GM18909 (cell line): ENCODE data around the gene KIF15.

ENCODE experiments used
- ATAC-seq: cut with Tn5 transposase; IDR thresholded peaks from one replicate; pipeline ENCODE4 v1.9.1; 2021; ENCODE audit warnings: mild to moderate bottlenecking; ENCODE audit not compliant: unreplicated experiment, poor library complexity

KIF15 gene

DNA sequence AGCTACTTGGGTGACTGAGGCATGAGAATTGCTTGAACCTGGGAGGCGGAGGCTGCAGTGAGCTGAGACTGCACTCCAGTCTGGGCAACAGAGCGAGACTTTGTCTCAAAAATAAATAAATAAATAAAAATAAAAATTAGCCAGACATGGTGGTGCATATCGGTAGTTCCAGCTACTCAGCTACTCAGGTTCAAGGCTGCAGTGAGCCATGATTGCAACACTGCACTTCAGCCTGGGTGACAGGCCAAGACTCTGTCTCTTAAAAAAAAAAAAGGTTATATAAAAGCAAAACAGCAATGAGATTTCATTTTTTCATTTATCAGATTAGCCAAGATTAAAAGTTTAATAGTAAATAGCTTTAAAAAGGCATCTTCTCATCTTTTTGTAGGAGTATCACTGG, 115.7 kb downstream of the KIF15 start:
- ATAC-seq = no peak

GRCh38 chr3:44880284-44880683, 118.7 kb downstream of the KIF15 start:
- no peak for ATAC-seq

DNA sequence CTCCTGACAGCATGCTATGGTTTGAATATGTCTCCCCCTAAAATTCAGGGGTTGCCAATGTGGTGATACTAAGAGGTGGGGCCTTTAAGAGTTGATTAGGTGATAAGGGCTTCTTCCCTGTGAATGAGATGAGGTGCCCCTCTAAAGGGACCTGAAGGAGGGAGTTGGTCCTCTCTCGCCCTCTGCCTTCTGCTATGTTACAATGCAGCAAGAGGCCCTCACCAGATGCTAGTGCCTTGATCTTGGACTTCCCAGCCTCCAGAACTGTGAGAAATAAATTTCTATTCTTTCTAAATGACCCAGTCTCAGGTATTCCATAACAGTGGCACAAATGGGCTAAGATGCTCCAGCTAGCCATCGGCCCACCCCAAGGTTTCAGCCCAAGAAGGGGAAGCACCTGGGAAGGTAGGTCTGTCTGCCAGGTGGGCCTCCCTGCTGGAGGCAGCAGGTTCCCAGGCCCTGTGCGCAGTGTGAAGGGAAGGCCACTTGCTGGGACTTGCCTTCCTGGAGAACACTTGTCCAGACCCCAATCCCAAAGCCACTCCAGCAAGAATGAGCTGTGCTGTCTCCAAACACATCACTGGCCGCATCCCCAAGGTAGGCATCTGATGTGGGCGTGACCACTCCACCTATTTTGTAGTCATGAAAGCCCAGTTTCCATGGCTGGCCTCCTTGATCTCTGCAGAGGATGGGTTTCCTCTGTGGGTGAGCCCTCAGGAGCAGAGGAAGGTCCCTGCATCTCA, 121.8 kb downstream of the KIF15 start:
- ATAC-seq = no peak

DNA sequence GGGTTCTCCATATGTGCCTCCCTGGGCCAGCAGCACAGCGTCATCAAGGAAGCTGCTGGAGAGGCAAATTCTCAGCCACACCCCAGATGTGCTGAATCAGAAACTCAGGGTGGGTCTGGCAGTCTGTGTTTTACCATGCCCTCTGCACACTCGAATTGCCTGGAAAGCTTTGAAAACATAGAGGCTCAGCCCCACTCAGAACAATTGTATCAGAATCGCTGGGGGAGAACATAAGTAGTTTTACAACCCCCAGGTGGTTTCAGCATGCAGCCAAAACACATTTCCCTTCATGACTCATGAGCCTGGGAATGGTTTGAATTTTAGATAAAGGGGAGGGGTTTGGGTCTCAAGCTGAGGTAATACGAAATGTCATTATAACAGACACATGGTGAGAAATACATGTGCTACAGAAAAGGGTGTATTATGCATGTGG, 122.4 kb downstream of the KIF15 start:
- no peak for ATAC-seq

- ATAC-seq = no peak
Measured at GRCh38 chr3:44885618-44886017, 124.0 kb downstream of the KIF15 start.

- no peak for ATAC-seq
Measured at GRCh38 chr3:44886561-44886960, 125.0 kb downstream of the KIF15 start.

GRCh38 chr3:44887101-44887500, 125.5 kb downstream of the KIF15 start:
- no peak for ATAC-seq

DNA sequence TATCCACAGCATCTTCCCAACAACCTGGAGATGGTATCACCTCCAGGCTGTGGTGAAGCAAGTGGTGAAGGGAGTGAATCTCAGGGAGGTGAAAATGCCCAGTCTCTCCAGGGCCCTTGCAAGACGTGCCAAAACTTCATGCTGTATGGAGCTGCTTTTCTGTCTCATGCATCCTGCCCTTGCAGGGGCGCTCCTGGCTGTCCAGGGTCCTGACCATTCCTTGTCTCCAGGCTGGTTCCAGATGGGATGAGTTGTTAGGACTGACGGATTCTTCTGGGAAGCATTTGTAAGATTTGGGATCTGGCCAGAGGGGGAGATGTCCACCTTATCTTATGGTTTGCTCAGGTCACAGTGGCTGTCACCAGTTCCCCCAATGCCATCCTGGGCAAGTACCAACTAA, 128.7 kb downstream of the KIF15 start:
- ATAC-seq = no peak

DNA sequence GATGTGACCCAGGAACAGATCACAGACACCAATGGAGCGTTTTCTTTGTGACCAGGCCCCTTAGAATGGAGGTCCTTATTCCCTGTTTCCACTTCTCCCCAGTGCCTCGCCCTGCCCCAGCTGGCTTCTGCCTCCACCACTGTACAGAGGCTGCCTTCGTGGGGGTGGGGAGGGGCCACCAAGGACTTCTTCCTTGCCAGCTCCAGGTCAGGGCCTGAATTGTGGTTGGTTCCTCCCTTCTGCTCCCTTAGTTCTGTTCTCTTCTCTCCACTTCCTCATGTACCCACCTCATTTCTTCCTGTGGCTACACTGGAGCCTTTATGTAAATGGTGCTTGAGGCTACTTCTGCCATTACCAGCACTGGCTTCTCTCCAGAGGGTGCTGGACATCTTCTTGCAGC, 129.3 kb downstream of the KIF15 start:
- no peak for ATAC-seq

GRCh38 chr3:44892689-44893088, 131.1 kb downstream of the KIF15 start:
- ATAC-seq = no peak

DNA sequence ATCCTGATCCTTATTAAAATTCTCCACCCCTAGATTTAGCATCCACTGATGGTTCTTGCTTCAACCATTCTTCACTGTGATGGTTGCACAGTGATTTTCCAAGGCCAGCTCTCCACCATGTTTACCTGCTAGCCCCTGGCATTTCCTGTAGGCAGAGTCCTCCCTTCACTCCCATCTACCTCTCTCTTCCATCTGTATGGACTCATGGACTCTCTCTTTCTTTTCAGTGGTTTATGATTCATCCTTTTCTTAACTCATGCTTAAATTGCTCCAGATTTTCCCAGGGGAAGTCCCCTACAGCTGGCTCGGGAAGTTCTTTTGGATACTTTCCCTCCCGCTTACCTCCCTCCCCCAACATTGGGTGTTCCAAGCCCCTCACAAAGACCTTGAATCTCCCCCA, 131.5 kb downstream of the KIF15 start:
- ATAC-seq = no peak

DNA sequence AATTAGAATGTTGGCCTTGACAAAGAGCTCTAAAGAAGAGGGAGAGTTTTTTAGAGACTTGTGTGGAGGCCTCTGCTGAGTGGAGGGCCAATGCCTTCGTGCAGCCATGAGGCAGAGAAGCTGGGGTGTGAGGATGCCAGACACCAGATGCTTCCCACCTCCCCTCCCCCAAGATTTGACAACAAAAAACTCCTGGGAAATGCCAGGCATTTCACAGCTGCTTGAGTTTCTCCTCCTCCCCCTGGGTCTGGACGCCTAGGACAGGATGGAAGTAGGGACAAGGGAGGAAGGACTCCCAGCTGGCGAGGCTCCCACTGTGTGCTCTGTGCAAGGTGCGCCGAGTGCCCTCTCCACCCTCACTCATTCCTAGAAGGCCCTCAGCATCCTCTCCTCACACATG, 132.9 kb downstream of the KIF15 start:
- ATAC-seq = no peak

- ATAC-seq = no peak
Measured at GRCh38 chr3:44896440-44896839, 134.8 kb downstream of the KIF15 start.

GRCh38 chr3:44899683-44900367, 138.2 kb downstream of the KIF15 start:
- no peak for ATAC-seq

DNA sequence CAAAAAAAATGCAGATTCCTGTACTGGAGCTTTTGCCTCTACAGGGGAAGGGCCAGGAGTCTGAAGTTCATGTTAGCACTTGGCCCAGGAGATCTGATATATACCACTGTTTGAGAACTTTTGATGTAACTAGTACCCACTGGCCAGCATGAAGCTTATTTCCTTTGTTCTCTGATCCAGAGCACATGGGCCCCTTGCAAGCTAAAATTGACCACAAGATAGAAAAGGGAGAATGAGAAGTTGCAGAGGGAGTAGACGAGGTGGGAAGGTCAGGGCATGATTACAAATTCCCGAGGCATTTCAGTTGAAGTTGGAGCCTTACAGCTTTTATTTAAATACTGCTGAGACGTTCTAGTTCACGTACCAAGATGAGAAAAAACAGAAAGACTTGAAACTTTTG, 141.0 kb downstream of the KIF15 start:
- ATAC-seq = no peak
